NCI-H1436 treated with DMSO at 0.1 percent for 48 hours (cell line): Measurements from ENCODE around the gene STUB1.

Experiments used
- DNase-seq: peaks from one replicate; lab custom pipeline; 2025; lab: John Stamatoyannopoulos, UW

The STUB1 gene

GRCh38 chr16:667113-667779, 13.0 kb upstream of the STUB1 start:
- DNase-seq = no peak

- peak; percentile 10 for DNase-seq
Observed at GRCh38 chr16:667780-668518, 12.3 kb upstream of the STUB1 start, which contains the start of gene RHOT2. Gene RHOT2, plus strand, starts transcription at chr16:668132. Its CDS starts 68 bp downstream, at chr16:668200.

- DNase-seq = no peak
Observed at GRCh38 chr16:668519-669171, 11.6 kb upstream of the STUB1 start.

GRCh38 chr16:669666-670065, 10.5 kb upstream of the STUB1 start:
- DNase-seq = no peak

GRCh38 chr16:670485-671352, 9.5 kb upstream of the STUB1 start:
- DNase-seq = no peak

GRCh38 chr16:671353-672131, 8.7 kb upstream of the STUB1 start:
- DNase-seq = no peak

GRCh38 chr16:672371-672770, 7.8 kb upstream of the STUB1 start:
- no peak for DNase-seq

GRCh38 chr16:672851-673250, 7.4 kb upstream of the STUB1 start:
- no peak for DNase-seq

- no peak for DNase-seq
Observed at GRCh38 chr16:673399-673991, 6.7 kb upstream of the STUB1 start.

- no peak for DNase-seq
Observed at GRCh38 chr16:674214-674881, 5.9 kb upstream of the STUB1 start.

GRCh38 chr16:674968-675883, 5.0 kb upstream of the STUB1 start, which contains the start of gene RHBDL1:
Gene RHBDL1, plus strand, starts transcription at chr16:675671. Its CDS starts 120 bp downstream, at chr16:675791.
- DNase-seq = no peak

GRCh38 chr16:675884-676564, 4.2 kb upstream of the STUB1 start:
- DNase-seq = no peak

GRCh38 chr16:676565-676902, 3.7 kb upstream of the STUB1 start:
- no peak for DNase-seq

- peak; percentile 36 for DNase-seq
Observed at GRCh38 chr16:676913-677312, 3.3 kb upstream of the STUB1 start.

GRCh38 chr16:677316-678190, 2.7 kb upstream of the STUB1 start:
- no peak for DNase-seq

GRCh38 chr16:678209-678857, 1.9 kb upstream of the STUB1 start:
- no peak for DNase-seq
